ENCODE results near the gene LUC7L.

DNA sequence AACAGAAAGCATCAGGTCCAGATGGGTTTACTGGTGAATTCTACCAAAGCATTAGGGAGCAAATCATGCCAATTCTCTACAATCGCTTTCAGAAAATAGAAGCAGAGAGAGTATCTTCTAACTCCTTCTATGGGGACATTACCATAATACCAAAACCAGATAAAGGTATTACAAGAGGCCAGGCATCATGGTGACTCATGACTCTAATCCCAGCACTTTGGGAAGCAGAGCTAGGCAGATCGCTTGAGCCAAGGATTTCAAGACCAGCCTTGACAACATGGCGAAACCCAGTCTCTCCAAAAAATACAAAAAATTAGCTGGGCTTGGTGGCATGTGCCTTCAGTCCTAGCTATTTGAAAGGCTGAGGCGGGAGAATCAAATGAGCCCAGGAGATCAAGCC is 26.0 kb downstream of the LUC7L start:
- TF ChIP-seq, protein P1, sequence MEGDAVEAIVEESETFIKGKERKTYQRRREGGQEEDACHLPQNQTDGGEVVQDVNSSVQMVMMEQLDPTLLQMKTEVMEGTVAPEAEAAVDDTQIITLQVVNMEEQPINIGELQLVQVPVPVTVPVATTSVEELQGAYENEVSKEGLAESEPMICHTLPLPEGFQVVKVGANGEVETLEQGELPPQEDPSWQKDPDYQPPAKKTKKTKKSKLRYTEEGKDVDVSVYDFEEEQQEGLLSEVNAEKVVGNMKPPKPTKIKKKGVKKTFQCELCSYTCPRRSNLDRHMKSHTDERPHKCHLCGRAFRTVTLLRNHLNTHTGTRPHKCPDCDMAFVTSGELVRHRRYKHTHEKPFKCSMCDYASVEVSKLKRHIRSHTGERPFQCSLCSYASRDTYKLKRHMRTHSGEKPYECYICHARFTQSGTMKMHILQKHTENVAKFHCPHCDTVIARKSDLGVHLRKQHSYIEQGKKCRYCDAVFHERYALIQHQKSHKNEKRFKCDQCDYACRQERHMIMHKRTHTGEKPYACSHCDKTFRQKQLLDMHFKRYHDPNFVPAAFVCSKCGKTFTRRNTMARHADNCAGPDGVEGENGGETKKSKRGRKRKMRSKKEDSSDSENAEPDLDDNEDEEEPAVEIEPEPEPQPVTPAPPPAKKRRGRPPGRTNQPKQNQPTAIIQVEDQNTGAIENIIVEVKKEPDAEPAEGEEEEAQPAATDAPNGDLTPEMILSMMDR (IDR thresholded peaks at IDR 0.05): no peak
- no peak for TF ChIP-seq POLR2A (IDR thresholded peaks at IDR 0.05)

Measured in uterus (tissue), 2 donors.